SK-N-SH (cell line): ENCODE results near the gene KCNMB3. TPM values are rescaled to one million over a fixed set of nuclear protein-coding genes. Genes with fewer than 3 reads are reported as not detected.

Source experiments
- CTCF ChIA-PET: fragments of 300-600, 350-600 bp; formaldehyde crosslinking; extraction: SDS; loops from one replicate; lab custom pipeline; 2021; lab: Yijun Ruan, JAX
- POLR2A ChIA-PET: fragments of 350-600 bp; sonication (Branson Sonifier 250); formaldehyde crosslinking; extraction: SDS; loops from one replicate; lab custom pipeline; 2020; ENCODE audit warnings: antibody characterized with exemption, inconsistent platforms; lab: Yijun Ruan, JAX
- DNase-seq: peaks from one replicate; pipeline ENCODE4 v3.0.0; 2012
- H2AFZ ChIP-seq: fragments of 200-600 bp; sonication (generic); 2 replicates; pipeline ENCODE4 v1.8.1; 2016; ENCODE audit warnings: antibody characterized with exemption, mild to moderate bottlenecking, low read depth
- H3F3A ChIP-seq: fragments of 200-600 bp; sonication (generic); replicated peaks from 2 replicates; pipeline ENCODE3; 2016; ENCODE audit warnings: antibody characterized with exemption, mild to moderate bottlenecking; ENCODE audit not compliant: insufficient read depth
- H3K27ac ChIP-seq, 2 experiments: fragments of 200-500 bp in 1 of 2; fragments of 200-600 bp in 1 of 2; sonication (Bioruptor generic) in 1 of 2; sonication (generic), shearing (Covaris generic) in 1 of 2; 2 replicates each; pipeline versions ENCODE4 v1.5.1 to v1.6.1; 2014 to 2016; ENCODE audit warnings: low read depth in 2 of 2, inconsistent platforms in 1 of 2, low read length in 1 of 2, mild to moderate bottlenecking in 1 of 2, mixed read lengths in 1 of 2
- H3K27me3 ChIP-seq: fragments of 200-600 bp; sonication (generic), shearing (Covaris generic); 2 replicates; pipeline ENCODE4 v1.6.1; 2016; ENCODE audit warnings: mixed run types; ENCODE audit not compliant: insufficient read depth
- H3K36me3 ChIP-seq, 2 experiments: fragments of 200-500 bp in 1 of 2; fragments of 200-600 bp in 1 of 2; sonication (Bioruptor generic) in 1 of 2; sonication (generic) in 1 of 2; replicated peaks in 1 of 2; 2 replicates each; pipeline versions ENCODE3 to v1.5.1; 2014 to 2016; ENCODE audit warnings: low read length in 1 of 2, mild to moderate bottlenecking in 1 of 2; ENCODE audit not compliant: insufficient read depth in 2 of 2, control insufficient read depth in 1 of 2
- H3K4me1 ChIP-seq, 2 experiments: fragments of 200-500 bp in 1 of 2; fragments of 200-600 bp in 1 of 2; sonication (Bioruptor generic) in 1 of 2; sonication (generic), shearing (Covaris generic) in 1 of 2; 2 replicates each; pipeline versions ENCODE4 v1.5.1 to v1.6.1; 2014 to 2016; ENCODE audit warnings: low read depth in 1 of 2, low read length in 1 of 2, mixed run types in 1 of 2; ENCODE audit not compliant: insufficient read depth in 2 of 2, control insufficient read depth in 1 of 2
- H3K4me2 ChIP-seq: fragments of 200-600 bp; sonication (generic), shearing (Covaris generic); 2 replicates; pipeline ENCODE4 v1.6.1; 2017; ENCODE audit warnings: mixed run types
- H3K4me3 ChIP-seq, 2 experiments: fragments of 200-500 bp in 1 of 2; fragments of 200-600 bp in 1 of 2; sonication (Bioruptor generic) in 1 of 2; sonication (generic), shearing (Covaris generic) in 1 of 2; 2 replicates each; pipeline versions ENCODE4 v1.5.1 to v1.8.1; 2014 to 2016; ENCODE audit warnings: low read depth in 2 of 2, inconsistent platforms in 1 of 2, low read length in 1 of 2, mild to moderate bottlenecking in 1 of 2, mixed read lengths in 1 of 2, moderate library complexity in 1 of 2
- H3K79me2 ChIP-seq: fragments of 200-600 bp; sonication (generic); 2 replicates; pipeline ENCODE4 v1.8.1; 2017; ENCODE audit warnings: mild to moderate bottlenecking; ENCODE audit not compliant: insufficient read depth
- H3K9ac ChIP-seq: fragments of 200-600 bp; sonication (generic); 2 replicates; pipeline ENCODE4 v1.6.1; 2017; ENCODE audit warnings: mixed run types
- H3K9me2 ChIP-seq: fragments of 200-600 bp; sonication (generic); 2 replicates; pipeline ENCODE4 v1.6.1; 2017; ENCODE audit warnings: mixed run types
- H3K9me3 ChIP-seq: fragments of 200-600 bp; sonication (generic); 2 replicates; pipeline ENCODE4 v1.6.1; 2017; ENCODE audit warnings: mixed run types, mild to moderate bottlenecking, moderate library complexity
- H4K20me1 ChIP-seq: fragments of 200-600 bp; sonication (generic); 2 replicates; pipeline ENCODE4 v1.6.1; 2017; ENCODE audit warnings: mild to moderate bottlenecking, mixed run types; ENCODE audit not compliant: insufficient read depth
- CTCF ChIP-seq: fragments of 200-600 bp; sonication (generic); IDR thresholded peaks from 2 replicates; pipeline ENCODE4 v1.6.1; 2017; ENCODE audit warnings: antibody characterized with exemption, mild to moderate bottlenecking, moderate library complexity
- FOSL2 ChIP-seq: IDR thresholded peaks from 2 replicates; pipeline ENCODE4 v1.4.0; 2012; ENCODE audit warnings: low read depth, mild to moderate bottlenecking, moderate library complexity, borderline replicate concordance
- FOXJ3 ChIP-seq: sonication (generic); formaldehyde crosslinking; IDR thresholded peaks from 2 replicates; pipeline ENCODE4 v1.5.1; 2020; ENCODE audit warnings: mild to moderate bottlenecking, missing genetic modification reagents
- GABPA ChIP-seq: IDR thresholded peaks from 2 replicates; pipeline ENCODE4 v1.4.0; 2012; ENCODE audit warnings: low read depth, mild to moderate bottlenecking
- GATA2 ChIP-seq: sonication (generic); formaldehyde crosslinking; IDR thresholded peaks from 2 replicates; pipeline ENCODE4 v1.5.0; 2020; ENCODE audit warnings: mild to moderate bottlenecking, missing genetic modification reagents
- IRF3 ChIP-seq: fragments of 150-350 bp; IDR thresholded peaks from 2 replicates; pipeline ENCODE4 v1.6.1; 2016; ENCODE audit warnings: mild to moderate bottlenecking, low read depth, low read length
- JUND ChIP-seq: IDR thresholded peaks from 2 replicates; pipeline ENCODE4 v1.4.0; 2012
- NFIC ChIP-seq: IDR thresholded peaks from 2 replicates; pipeline ENCODE4 v1.4.0; 2012; ENCODE audit warnings: borderline replicate concordance
- PBX3 ChIP-seq: IDR thresholded peaks from 2 replicates; pipeline ENCODE4; 2012
- RCOR1 ChIP-seq: fragments of 150-350 bp; IDR thresholded peaks from 2 replicates; pipeline ENCODE4 v1.6.1; 2017; ENCODE audit warnings: antibody characterized with exemption, low read length
- SIN3A ChIP-seq: IDR thresholded peaks from 2 replicates; pipeline ENCODE4 v1.6.1; 2012; ENCODE audit warnings: low read depth, mild to moderate bottlenecking, low read length, moderate library complexity, borderline replicate concordance
- SMC3 ChIP-seq: IDR thresholded peaks from 2 replicates; pipeline ENCODE4 v1.6.1; 2012; ENCODE audit warnings: low read depth, low read length, improper control_type of control experiment
- TCF12 ChIP-seq: IDR thresholded peaks from 2 replicates; pipeline ENCODE4 v1.4.0; 2012
- TEAD4 ChIP-seq: IDR thresholded peaks from 2 replicates; pipeline ENCODE4 v1.4.0; 2012; ENCODE audit warnings: mild to moderate bottlenecking, borderline replicate concordance; ENCODE audit not compliant: insufficient read depth
- USF1 ChIP-seq: IDR thresholded peaks from 2 replicates; pipeline ENCODE4 v1.4.0; 2012; ENCODE audit warnings: low read depth, borderline replicate concordance
- ZBTB33 ChIP-seq: IDR thresholded peaks from 2 replicates; pipeline ENCODE4 v1.4.0; 2012; ENCODE audit warnings: low read depth, borderline replicate concordance
- WGBS: methylation state at CpG from one replicate; pipeline ENCODE4 v1.1.6; 2017; ENCODE audit warnings: low lambda C conversion rate; 5-methylcytosine and 5-hydroxymethylcytosine counted together
- polyA plus RNA-seq, 3 experiments: library from polyadenylated mRNA; depleted of rRNA; stranded (reverse); fragments of >200 nt; gene quantifications; 2 replicates each; pipeline ENCODE4 v1.2.3, GENCODE V29; 2012

Gene KCNMB3
- polyA plus RNA-seq, 1 of the 3 experiments (the other 2 are of a cell fraction): 1.1 TPM

GRCh38 chr3:179297971-179298725, 47.2 kb upstream of the KCNMB3 start:
- Histone ChIP-seq H4K20me1 (no peaks in the 10 kb centered on the region), H3F3A (no peaks in the 10 kb centered on the region), H3K9me3 (no peaks in the 10 kb centered on the region), H3K4me1 (no peaks in the 10 kb centered on the region), H3K79me2 (no peaks in the 10 kb centered on the region), H3K4me2 (no peak overlapping the region), H3K27ac (no peak overlapping the region), H3K4me3 (no peak overlapping the region), H3K36me3 (no peaks in the 10 kb centered on the region), H2AFZ (no peak overlapping the region), H3K9me2 (no peaks in the 10 kb centered on the region), H3K9ac (no peak overlapping the region), H3K27me3 (no peaks in the 10 kb centered on the region)
- WGBS: 30% methylated on average over 5 of the region's 5 CpGs
- CTCF ChIA-PET: interaction anchor here (0.6 to 1.5 kb wide), 2 partner anchors 150 to 273 kb away, joined by 3 read pairs; partner anchors contain the start of gene PIK3CA
- no peak for DNase-seq
- POLR2A ChIA-PET: no interaction called here
- TF ChIP-seq TEAD4: no peak
- TF ChIP-seq CTCF: no peak
- no peak for TF ChIP-seq IRF3
- TF ChIP-seq PBX3: no peak
- no peak for TF ChIP-seq SIN3A
- TF ChIP-seq GABPA: no peak
- no peak for TF ChIP-seq GATA2 (CRISPR knock-in tag)
- TF ChIP-seq SMC3: no peak
- TF ChIP-seq TCF12: no peak
- TF ChIP-seq FOSL2: no peak
- no peak for TF ChIP-seq ZBTB33
- no peak for TF ChIP-seq FOXJ3 (CRISPR knock-in tag)
- no peak for TF ChIP-seq JUND
- no peak for TF ChIP-seq NFIC
- TF ChIP-seq USF1: no peak
- no peak for TF ChIP-seq RCOR1
